Measurements from ENCODE around the gene CUEDC2.

Gene CUEDC2

DNA sequence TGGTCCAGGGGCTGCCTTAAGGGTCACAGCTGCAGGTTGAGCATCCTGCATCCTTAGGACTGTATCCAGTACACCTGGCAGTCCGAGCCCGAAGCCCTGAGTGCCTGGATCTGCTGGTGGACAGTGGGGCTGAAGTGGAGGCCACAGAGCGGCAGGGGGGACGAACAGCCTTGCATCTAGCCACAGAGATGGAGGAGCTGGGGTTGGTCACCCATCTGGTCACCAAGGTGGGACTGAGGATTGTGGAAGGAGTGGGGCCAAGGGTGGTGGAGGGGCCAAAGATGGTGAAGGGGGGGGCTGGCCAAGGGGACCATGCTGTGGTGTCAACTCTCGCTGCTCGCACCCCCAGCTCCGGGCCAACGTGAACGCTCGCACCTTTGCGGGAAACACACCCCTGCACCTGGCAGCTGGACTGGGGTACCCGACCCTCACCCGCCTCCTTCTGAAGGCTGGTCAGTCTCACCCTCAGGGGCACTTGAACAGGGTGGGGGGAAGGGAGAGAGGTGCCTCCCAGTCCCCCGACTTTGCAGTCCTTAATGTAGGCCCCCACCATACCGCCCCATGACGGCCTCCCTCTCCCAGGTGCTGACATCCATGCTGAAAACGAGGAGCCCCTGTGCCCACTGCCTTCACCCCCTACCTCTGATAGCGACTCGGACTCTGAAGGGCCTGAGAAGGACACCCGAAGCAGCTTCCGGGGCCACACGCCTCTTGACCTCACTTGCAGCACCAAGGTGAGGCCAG, 31.6 kb downstream of the CUEDC2 start:
- H3K4me3 ChIP-seq (replicated peaks; ENCODE audit: low read depth, low read length), result no peak overlapping the region
- no peak for DNase-seq (ENCODE audit: extremely low read depth, low read depth)
- TF ChIP-seq, protein P1, sequence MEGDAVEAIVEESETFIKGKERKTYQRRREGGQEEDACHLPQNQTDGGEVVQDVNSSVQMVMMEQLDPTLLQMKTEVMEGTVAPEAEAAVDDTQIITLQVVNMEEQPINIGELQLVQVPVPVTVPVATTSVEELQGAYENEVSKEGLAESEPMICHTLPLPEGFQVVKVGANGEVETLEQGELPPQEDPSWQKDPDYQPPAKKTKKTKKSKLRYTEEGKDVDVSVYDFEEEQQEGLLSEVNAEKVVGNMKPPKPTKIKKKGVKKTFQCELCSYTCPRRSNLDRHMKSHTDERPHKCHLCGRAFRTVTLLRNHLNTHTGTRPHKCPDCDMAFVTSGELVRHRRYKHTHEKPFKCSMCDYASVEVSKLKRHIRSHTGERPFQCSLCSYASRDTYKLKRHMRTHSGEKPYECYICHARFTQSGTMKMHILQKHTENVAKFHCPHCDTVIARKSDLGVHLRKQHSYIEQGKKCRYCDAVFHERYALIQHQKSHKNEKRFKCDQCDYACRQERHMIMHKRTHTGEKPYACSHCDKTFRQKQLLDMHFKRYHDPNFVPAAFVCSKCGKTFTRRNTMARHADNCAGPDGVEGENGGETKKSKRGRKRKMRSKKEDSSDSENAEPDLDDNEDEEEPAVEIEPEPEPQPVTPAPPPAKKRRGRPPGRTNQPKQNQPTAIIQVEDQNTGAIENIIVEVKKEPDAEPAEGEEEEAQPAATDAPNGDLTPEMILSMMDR (IDR thresholded peaks at IDR 0.05; ENCODE audit: low read depth, low read length, missing control alignments), result no peak

DNA sequence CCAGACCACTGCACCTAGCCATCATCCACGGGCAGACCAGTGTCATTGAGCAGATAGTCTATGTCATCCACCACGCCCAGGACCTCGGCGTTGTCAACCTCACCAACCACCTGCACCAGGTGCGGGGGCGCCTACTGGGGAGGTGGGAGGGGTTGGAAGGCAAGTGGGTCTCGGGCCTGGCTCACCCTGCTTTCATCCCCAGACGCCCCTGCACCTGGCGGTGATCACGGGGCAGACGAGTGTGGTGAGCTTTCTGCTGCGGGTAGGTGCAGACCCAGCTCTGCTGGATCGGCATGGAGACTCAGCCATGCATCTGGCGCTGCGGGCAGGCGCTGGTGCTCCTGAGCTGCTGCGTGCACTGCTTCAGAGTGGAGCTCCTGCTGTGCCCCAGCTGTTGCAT, 32.3 kb downstream of the CUEDC2 start:
- DNase-seq (ENCODE audit: extremely low read depth, low read depth), result no peak
- H3K4me3 ChIP-seq (replicated peaks; ENCODE audit: low read depth, low read length), result 0 out of 2 replicates have a peak overlapping the region, but pooled peaks have one; percentile 45
- TF ChIP-seq, protein P1 (IDR thresholded peaks at IDR 0.05; ENCODE audit: low read depth, low read length, missing control alignments), result no peak

DNA sequence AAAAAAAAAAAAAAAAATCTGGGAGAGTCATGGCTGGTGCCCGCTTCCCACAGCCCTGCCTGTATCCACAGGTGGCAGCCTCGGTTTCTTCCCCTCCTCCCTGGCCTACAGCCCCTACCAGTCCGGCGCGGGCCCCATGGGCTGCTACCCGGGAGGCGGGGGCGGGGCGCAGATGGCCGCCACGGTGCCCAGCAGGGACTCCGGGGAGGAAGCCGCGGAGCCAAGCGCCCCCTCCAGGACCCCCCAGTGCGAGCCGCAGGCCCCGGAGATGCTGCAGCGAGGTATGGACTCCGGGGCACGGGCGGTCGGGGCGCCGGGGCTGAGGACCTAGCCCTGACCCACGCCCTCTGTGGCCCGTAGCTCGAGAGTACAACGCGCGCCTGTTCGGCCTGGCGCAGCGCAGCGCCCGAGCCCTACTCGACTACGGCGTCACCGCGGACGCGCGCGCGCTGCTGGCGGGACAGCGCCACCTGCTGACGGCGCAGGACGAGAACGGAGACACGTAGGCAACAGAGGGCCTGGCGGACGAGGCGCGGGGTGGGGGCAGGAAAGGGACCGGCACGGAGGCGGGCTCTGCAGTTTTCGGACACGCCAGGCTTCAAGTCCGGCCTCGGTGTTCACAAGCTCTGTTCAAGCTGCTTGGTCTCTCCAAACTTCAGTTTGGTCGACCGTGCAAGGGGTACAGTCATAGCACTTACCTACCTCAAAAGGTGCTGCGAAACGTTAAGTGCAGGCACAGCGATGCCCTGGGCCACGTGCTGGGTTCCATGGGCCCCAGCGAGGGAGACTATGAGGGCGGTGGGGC, 33.0 kb downstream of the CUEDC2 start:
- DNase-seq (ENCODE audit: extremely low read depth, low read depth), result no peak
- TF ChIP-seq, protein P1 (IDR thresholded peaks at IDR 0.05; ENCODE audit: low read depth, low read length, missing control alignments), result peak; percentile 89
- H3K4me3 ChIP-seq (replicated peaks; ENCODE audit: low read depth, low read length), result peak overlapping the region; percentile 45

DNA sequence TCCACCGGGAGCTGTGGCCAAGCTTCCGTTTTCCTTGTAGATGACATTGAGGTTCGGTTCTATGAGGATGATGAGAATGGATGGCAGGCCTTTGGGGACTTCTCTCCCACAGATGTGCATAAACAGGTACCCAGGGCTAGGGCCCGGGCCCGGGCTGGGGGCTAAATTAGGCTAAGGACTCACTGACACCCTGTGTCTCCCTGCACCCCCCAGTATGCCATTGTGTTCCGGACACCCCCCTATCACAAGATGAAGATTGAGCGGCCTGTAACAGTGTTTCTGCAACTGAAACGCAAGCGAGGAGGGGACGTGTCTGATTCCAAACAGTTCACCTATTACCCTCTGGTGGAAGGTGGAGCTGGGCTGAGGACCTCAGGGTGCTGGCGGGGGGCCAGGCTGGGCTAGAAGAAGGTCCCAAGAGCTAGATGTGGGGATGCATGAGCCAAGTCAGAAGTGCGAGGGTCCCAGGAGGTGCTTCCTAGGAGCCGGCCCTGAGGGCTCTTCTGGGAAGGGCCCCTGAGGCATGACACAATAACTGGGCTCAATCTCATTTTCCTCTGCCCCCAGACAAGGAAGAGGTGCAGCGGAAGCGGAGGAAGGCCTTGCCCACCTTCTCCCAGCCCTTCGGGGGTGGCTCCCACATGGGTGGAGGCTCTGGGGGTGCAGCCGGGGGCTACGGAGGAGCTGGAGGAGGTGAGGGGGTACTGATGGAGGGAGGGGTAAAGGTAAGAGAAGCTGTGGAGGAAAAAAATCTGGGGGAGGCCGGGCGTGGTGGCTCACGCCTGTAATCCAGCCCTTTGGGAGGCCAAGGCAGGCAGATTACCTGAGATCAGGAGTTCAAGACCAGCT, 34.0 kb downstream of the CUEDC2 start:
- H3K4me3 ChIP-seq (replicated peaks; ENCODE audit: low read depth, low read length), result no peak overlapping the region
- DNase-seq (ENCODE audit: extremely low read depth, low read depth), result no peak
- TF ChIP-seq, protein P1 (IDR thresholded peaks at IDR 0.05; ENCODE audit: low read depth, low read length, missing control alignments), result no peak

DNA sequence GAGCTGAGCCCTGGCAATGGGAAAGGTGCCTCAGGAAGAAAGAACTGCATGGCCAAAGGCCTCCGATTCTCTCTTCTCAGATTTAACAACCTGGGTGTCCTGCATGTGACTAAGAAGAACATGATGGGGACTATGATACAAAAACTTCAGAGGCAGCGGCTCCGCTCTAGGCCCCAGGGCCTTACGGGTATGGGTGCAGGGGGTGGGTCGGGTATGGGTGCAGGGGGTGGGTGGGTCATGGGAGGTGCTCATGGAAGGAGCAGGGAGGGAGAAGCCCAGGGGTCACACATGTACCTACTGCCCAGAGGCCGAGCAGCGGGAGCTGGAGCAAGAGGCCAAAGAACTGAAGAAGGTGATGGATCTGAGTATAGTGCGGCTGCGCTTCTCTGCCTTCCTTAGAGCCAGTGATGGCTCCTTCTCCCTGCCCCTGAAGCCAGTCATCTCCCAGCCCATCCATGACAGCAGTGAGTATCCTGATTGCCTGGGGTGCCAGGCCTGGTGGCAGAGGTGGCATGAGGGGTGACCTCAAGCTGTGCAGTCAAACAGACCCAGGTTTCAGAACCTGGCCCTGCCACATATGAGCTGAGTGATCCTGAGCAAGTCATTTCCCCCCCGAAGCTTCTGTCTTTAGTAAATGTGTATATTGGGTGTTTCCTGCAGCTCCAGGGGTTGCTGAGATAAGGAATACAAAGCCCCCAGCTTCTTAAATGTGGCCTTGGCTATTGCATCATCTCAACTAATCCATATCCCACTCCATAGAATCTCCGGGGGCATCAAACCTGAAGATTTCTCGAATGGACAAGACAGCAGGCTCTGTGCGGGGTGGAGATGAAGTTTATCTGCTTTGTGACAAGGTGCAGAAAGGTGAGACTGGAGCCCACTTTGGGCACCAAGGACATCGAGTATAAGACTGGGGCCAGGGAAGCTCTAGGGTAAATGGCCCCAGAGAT, 34.9 kb downstream of the CUEDC2 start:
- no peak for DNase-seq (ENCODE audit: extremely low read depth, low read depth)
- TF ChIP-seq, protein P1 (IDR thresholded peaks at IDR 0.05; ENCODE audit: low read depth, low read length, missing control alignments), result no peak
- H3K4me3 ChIP-seq (replicated peaks; ENCODE audit: low read depth, low read length), result no peak overlapping the region
